ENCODE measurements around the gene GP1BB.
"Not testable (repeated sequence)": the region's sequence is repeated elsewhere in the genome, so short reads cannot be mapped to it uniquely, and the experiment has no call there.

Gene GP1BB

GRCh38 chr22:19714312-19715187, 8.8 kb upstream of the GP1BB start, which contains the start of gene SEPTIN5:
Gene SEPTIN5, plus strand, starts transcription at chr22:19714503. Its CDS starts 86 bp downstream, at chr22:19714589.
- DNase-seq (ENCODE audit: low spot score) = no peak

- no peak for DNase-seq (ENCODE audit: low spot score)
Observed at GRCh38 chr22:19715188-19715930, 8.0 kb upstream of the GP1BB start.

- no peak for DNase-seq (ENCODE audit: low spot score)
Observed at GRCh38 chr22:19716041-19716828, 7.1 kb upstream of the GP1BB start.

GRCh38 chr22:19716829-19717105, 6.6 kb upstream of the GP1BB start:
- DNase-seq (ENCODE audit: low spot score) = no peak

- no peak for DNase-seq (ENCODE audit: low spot score)
Observed at GRCh38 chr22:19717181-19717580, 6.2 kb upstream of the GP1BB start.

- peak; percentile 76 for DNase-seq (ENCODE audit: low spot score)
Observed at GRCh38 chr22:19717691-19718455, 5.5 kb upstream of the GP1BB start.

GRCh38 chr22:19718456-19719049, 4.8 kb upstream of the GP1BB start:
- no peak for DNase-seq (ENCODE audit: low spot score)

- no peak for DNase-seq (ENCODE audit: low spot score)
Observed at GRCh38 chr22:19719050-19719482, 4.3 kb upstream of the GP1BB start.

- no peak for DNase-seq (ENCODE audit: low spot score)
Observed at GRCh38 chr22:19719488-19720021, 3.8 kb upstream of the GP1BB start.

GRCh38 chr22:19720150-19720827, 3.0 kb upstream of the GP1BB start:
- no peak for DNase-seq (ENCODE audit: low spot score)

GRCh38 chr22:19720999-19721329, 2.4 kb upstream of the GP1BB start:
- DNase-seq (ENCODE audit: low spot score) = no peak

GRCh38 chr22:19721330-19722177, 1.8 kb upstream of the GP1BB start:
- no peak for DNase-seq (ENCODE audit: low spot score)

GRCh38 chr22:19722178-19722981, 959 bp upstream of the GP1BB start:
- no peak for DNase-seq (ENCODE audit: low spot score)

GRCh38 chr22:19722982-19723231, 432 bp upstream of the GP1BB start:
- DNase-seq (ENCODE audit: low spot score) = no peak

GRCh38 chr22:19723983-19724827, 866 bp downstream of the GP1BB start:
- no peak for DNase-seq (ENCODE audit: low spot score)

- no peak for DNase-seq (ENCODE audit: low spot score)
Observed at GRCh38 chr22:19724927-19725661, 1.8 kb downstream of the GP1BB start.

GRCh38 chr22:19726064-19726788, 2.9 kb downstream of the GP1BB start:
- not testable (repeated sequence) for DNase-seq (ENCODE audit: low spot score)

Data from COLO829 (cell line).